RWPE2 (cell line): Measurements from ENCODE around the gene NAXD.

Experiments
- ATAC-seq: fragments of 200-7000 bp; cut with Tn5 transposase; 3 replicates; pipeline ENCODE4 v1.9.1; 2021; ENCODE audit warnings: low read depth
- DNase-seq: peaks from one replicate; pipeline ENCODE4 v3.0.0-alpha.2; 2020; ENCODE audit warnings: low spot score
- H3K27ac ChIP-seq: fragments of 450-650 bp; 2 replicates; pipeline ENCODE4 v1.5.1; 2017; ENCODE audit warnings: mild to moderate bottlenecking; ENCODE audit not compliant: poor library complexity, severe bottlenecking
- H3K27me3 ChIP-seq: fragments of 250-450 bp; sonication (Bioruptor Pico); 2 replicates; pipeline ENCODE4 v1.5.1; 2021; ENCODE audit warnings: mild to moderate bottlenecking, moderate library complexity; ENCODE audit not compliant: insufficient read depth, poor library complexity, severe bottlenecking
- H3K36me3 ChIP-seq: fragments of 250-450 bp; sonication (Bioruptor Pico); 2 replicates; pipeline ENCODE4 v1.5.1; 2020; ENCODE audit warnings: low read depth, mild to moderate bottlenecking, moderate library complexity
- H3K4me1 ChIP-seq: fragments of 250-450 bp; sonication (Bioruptor Pico); 2 replicates; pipeline ENCODE4 v1.5.1; 2021; ENCODE audit warnings: mild to moderate bottlenecking, moderate library complexity; ENCODE audit not compliant: insufficient read depth, poor library complexity, severe bottlenecking
- H3K4me3 ChIP-seq: fragments of 250-450 bp; sonication (Bioruptor Pico); 2 replicates; pipeline ENCODE4 v1.5.1; 2021; ENCODE audit warnings: mild to moderate bottlenecking, moderate library complexity; ENCODE audit not compliant: severe bottlenecking
- H3K9me3 ChIP-seq: fragments of 250-450 bp; sonication (Bioruptor Pico); 2 replicates; pipeline ENCODE4 v1.5.1; 2021; ENCODE audit warnings: mild to moderate bottlenecking, moderate library complexity; ENCODE audit not compliant: severe bottlenecking
- TF ChIP-seq, protein P1 (sequence below): fragments of 450-650 bp; IDR thresholded peaks from one replicate; pipeline ENCODE4 v1.5.1; 2017; ENCODE audit warnings: mild to moderate bottlenecking, moderate library complexity; ENCODE audit not compliant: poor library complexity, severe bottlenecking

Gene NAXD

DNA sequence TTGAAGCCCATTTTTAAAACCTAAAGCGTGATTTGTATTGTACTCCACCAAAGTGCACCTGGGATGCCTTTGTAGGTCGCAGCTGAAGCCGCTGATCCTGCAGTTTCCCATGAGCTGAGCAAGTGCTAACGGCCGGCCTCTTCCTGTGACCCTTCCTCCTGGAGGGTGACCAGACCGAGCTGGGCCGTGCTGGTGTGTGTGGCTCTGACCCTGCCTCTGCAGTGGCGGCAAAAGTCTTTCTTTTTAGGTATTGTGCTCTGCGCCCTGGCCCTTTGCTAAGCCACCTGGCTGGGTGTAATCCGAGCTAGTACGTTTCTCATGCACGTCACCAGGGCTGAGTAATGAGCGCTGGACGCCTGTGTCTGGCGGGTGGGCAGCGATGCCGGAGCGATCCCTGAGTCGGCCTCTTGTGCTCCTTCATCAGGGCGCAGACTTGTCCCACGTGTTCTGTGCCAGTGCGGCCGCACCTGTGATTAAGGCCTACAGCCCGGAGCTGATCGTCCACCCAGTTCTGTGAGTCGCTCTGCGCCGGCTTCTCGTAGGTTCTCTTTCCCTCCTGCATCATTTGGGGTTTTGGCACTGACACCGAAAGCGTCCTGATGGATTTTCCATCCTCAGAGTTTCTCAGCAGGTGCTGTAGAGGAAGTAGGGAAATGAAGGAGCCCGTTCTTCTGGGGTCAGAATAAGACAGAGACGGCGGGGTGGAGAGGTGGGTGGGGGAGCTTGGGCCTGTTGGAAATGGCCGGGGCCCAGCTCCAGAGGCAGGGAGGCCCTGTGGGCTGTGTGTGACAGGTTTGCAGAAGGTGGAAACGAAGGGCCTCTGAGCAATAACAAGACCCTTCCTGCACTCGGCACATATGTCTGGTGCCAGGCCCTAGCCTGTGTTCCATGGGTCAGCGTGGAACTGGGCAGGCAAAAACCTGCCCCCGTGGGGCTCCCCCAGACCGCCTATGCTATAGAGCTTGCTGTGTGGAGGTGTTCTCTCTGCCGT, 9.7 kb downstream of the NAXD start:
- TF ChIP-seq, protein P1, sequence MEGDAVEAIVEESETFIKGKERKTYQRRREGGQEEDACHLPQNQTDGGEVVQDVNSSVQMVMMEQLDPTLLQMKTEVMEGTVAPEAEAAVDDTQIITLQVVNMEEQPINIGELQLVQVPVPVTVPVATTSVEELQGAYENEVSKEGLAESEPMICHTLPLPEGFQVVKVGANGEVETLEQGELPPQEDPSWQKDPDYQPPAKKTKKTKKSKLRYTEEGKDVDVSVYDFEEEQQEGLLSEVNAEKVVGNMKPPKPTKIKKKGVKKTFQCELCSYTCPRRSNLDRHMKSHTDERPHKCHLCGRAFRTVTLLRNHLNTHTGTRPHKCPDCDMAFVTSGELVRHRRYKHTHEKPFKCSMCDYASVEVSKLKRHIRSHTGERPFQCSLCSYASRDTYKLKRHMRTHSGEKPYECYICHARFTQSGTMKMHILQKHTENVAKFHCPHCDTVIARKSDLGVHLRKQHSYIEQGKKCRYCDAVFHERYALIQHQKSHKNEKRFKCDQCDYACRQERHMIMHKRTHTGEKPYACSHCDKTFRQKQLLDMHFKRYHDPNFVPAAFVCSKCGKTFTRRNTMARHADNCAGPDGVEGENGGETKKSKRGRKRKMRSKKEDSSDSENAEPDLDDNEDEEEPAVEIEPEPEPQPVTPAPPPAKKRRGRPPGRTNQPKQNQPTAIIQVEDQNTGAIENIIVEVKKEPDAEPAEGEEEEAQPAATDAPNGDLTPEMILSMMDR, result no peak
- ATAC-seq (no peak), DNase-seq (no peak)
- H3K27me3 ChIP-seq, result no peaks in the 10 kb centered on the region
- no peak overlapping the region for H3K27ac ChIP-seq
- H3K4me3 ChIP-seq, result no peak overlapping the region
- H3K9me3 ChIP-seq, result no peaks in the 10 kb centered on the region
- H3K4me1 ChIP-seq, result no peaks in the 10 kb centered on the region
- H3K36me3 ChIP-seq, result peaks cover 45% of the 10 kb centered on the region

DNA sequence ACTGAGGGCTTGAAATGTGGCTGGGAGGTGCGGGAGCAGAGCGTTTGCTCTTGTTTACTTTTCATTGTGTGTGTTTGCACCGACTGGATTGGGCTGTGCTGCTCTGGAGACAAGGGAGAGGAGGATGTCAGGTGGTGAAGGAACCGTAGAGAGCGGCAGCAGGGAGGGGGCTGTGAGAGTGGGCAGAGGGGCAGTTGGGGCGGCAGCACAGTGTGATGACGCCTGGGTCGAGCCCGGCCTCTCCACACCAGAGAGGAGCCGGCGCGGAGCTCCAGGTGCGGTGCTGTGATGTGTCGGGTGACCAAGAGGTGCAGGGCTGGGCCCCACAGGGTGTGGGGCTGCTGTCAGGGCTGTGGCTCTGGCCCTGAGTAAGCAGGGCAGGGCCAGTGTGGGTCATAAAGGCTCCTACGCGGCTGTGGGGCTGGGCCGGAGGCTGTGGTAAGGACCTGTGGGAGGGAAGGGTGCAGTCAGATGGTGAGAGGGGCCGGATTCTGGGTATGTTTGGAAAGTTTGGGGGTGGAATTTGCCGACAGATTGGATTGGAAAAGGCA, 10.5 kb downstream of the NAXD start:
- no peak for ATAC-seq
- H3K9me3 ChIP-seq, result no peaks in the 10 kb centered on the region
- H3K36me3 ChIP-seq, result peaks cover 51% of the 10 kb centered on the region
- H3K4me1 ChIP-seq, result no peaks in the 10 kb centered on the region
- TF ChIP-seq, protein P1, result no peak
- H3K27ac ChIP-seq, result no peak overlapping the region
- H3K27me3 ChIP-seq, result no peaks in the 10 kb centered on the region
- DNase-seq, result no peak
- no peak overlapping the region for H3K4me3 ChIP-seq

DNA sequence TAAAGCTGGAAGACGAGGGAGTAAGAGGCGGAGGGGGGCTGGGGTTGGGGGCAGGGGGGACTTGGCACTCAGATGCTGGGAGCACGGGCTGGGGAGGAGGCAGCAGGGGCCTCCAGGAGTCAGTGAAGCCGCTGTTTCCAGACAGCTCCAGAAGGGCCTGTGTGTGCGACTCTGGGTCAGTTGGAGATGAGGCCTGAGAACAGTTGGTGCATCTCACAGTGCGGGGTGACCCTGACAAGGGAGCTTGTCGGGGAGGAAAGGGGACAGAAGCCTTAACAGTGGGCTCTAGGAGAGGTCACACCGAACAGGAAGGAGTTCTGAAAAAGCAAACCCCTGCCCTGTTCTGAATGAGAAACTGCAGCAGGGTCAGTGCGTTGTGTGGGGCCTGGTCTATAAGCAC, 11.2 kb downstream of the NAXD start:
- H3K27me3 ChIP-seq, result no peaks in the 10 kb centered on the region
- no peak for ATAC-seq
- H3K27ac ChIP-seq, result peak overlapping the region; percentile 5
- H3K9me3 ChIP-seq, result no peaks in the 10 kb centered on the region
- peaks cover 58% of the 10 kb centered on the region for H3K36me3 ChIP-seq
- H3K4me3 ChIP-seq, result no peak overlapping the region
- no peaks in the 10 kb centered on the region for H3K4me1 ChIP-seq
- no peak for DNase-seq
- TF ChIP-seq, protein P1, result no peak

DNA sequence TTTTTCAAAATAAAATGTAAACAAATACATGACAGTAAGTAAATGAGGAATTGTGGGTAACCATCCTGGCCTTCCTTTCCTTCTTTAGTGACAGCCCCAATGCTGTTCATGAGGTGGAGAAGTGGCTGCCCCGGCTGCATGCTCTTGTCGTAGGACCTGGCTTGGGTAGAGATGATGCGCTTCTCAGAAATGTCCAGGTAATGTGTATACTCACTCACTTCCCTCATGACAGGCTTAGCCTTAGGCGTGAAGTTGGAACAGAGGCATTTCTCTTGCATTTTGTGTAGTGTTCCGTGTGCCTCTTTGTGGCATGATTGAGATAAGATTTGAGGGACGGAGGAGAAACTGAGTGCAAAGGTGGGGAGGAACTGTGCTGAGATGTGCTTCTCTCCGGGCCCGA, 12.0 kb downstream of the NAXD start:
- TF ChIP-seq, protein P1, result no peak
- ATAC-seq, result peak; percentile 93
- no peak overlapping the region for H3K4me3 ChIP-seq
- H3K27ac ChIP-seq, result peak overlapping the region; percentile 5
- no peaks in the 10 kb centered on the region for H3K9me3 ChIP-seq
- H3K27me3 ChIP-seq, result no peaks in the 10 kb centered on the region
- H3K4me1 ChIP-seq, result no peaks in the 10 kb centered on the region
- no peak for DNase-seq
- peaks cover 63% of the 10 kb centered on the region for H3K36me3 ChIP-seq
